CD14-positive monocyte (primary cell): ENCODE results near the gene KRTAP10-3. TPM values are rescaled to one million over a fixed set of nuclear protein-coding genes. Genes with fewer than 3 reads are reported as not detected.

Experiments
- DNase-seq, 3 donors: peaks; one replicate each; pipeline ENCODE4 v3.0.0-alpha.2; 2011 to 2022
- H2AFZ ChIP-seq: 2 replicates; pipeline ENCODE4 v1.6.0; 2012; ENCODE audit warnings: mild to moderate bottlenecking, low read depth, low read length, inconsistent platforms; ENCODE audit not compliant: insufficient read depth, poor library complexity, severe bottlenecking
- H3K27ac ChIP-seq, 2 donors: 1 replicate in 1 of 2; 2 replicates in 1 of 2; pipeline ENCODE4 v1.5.1; 2012 to 2013; ENCODE audit warnings: low read length in 2 of 2, control low read depth in 1 of 2, inconsistent platforms in 1 of 2, low read depth in 1 of 2, mild to moderate bottlenecking in 1 of 2
- H3K27me3 ChIP-seq, 2 donors: one replicate each; pipeline versions ENCODE4 v1.6.0 to v1.6.1; 2011 to 2013; ENCODE audit warnings: low read length in 2 of 2; ENCODE audit not compliant: control insufficient read depth in 2 of 2, insufficient read depth in 2 of 2
- H3K36me3 ChIP-seq, 2 donors: replicated peaks in 1 of 2; 1 replicate in 1 of 2; 2 replicates in 1 of 2; pipeline versions ENCODE4 v1.5.1 to v1.6.1; 2012 to 2013; ENCODE audit warnings: low read length in 2 of 2, control low read depth in 1 of 2, inconsistent platforms in 1 of 2, mild to moderate bottlenecking in 1 of 2; ENCODE audit not compliant: insufficient read depth in 2 of 2, control insufficient read depth in 1 of 2
- H3K4me1 ChIP-seq, 2 donors: 1 replicate in 1 of 2; 2 replicates in 1 of 2; pipeline versions ENCODE4 v1.5.1 to v1.6.1; 2012 to 2013; ENCODE audit warnings: low read length in 2 of 2, control low read depth in 1 of 2, inconsistent platforms in 1 of 2, mild to moderate bottlenecking in 1 of 2, moderate library complexity in 1 of 2; ENCODE audit not compliant: insufficient read depth in 2 of 2, control insufficient read depth in 1 of 2
- H3K4me2 ChIP-seq: replicated peaks from 2 replicates; pipeline ENCODE3; 2012; ENCODE audit warnings: low read length, moderate library complexity, mild to moderate bottlenecking; ENCODE audit not compliant: poor library complexity, severe bottlenecking; ENCODE audit errors: extremely low read depth
- H3K4me3 ChIP-seq, 3 experiments: fragments of 200-600 bp in 1 of 3; sonication (generic) in 1 of 3; replicated peaks in 1 of 3; 1 replicate in 2 of 3; 2 replicates in 1 of 3; pipeline ENCODE4 v1.5.1; 2011 to 2013; ENCODE audit warnings: low read length in 3 of 3, mild to moderate bottlenecking in 3 of 3, control low read depth in 2 of 3, low read depth in 2 of 3, inconsistent platforms in 1 of 3, moderate library complexity in 1 of 3
- H3K79me2 ChIP-seq: 2 replicates; pipeline ENCODE4 v1.6.0; 2012; ENCODE audit warnings: mild to moderate bottlenecking, control low read depth, inconsistent platforms, low read length, moderate library complexity; ENCODE audit not compliant: insufficient read depth
- H3K9ac ChIP-seq: 2 replicates; pipeline ENCODE4 v1.6.0; 2017; ENCODE audit warnings: low read length, mild to moderate bottlenecking; ENCODE audit not compliant: insufficient read depth, poor library complexity, severe bottlenecking
- H3K9me3 ChIP-seq, 2 donors: replicated peaks in 1 of 2; 1 replicate in 1 of 2; 2 replicates in 1 of 2; pipeline versions ENCODE4 v1.5.1 to v1.6.1; 2012 to 2013; ENCODE audit warnings: low read length in 2 of 2, control low read depth in 1 of 2; ENCODE audit not compliant: control insufficient read depth in 1 of 2, insufficient read depth in 1 of 2
- H4K20me1 ChIP-seq: 2 replicates; pipeline ENCODE4 v1.6.0; 2012; ENCODE audit warnings: mild to moderate bottlenecking, low read length, control low read depth, moderate library complexity; ENCODE audit not compliant: insufficient read depth
- H3K27ac Mint-ChIP-seq, 7 donors: one replicate each; pipeline ENCODE4 v1.8.0; 2020; ENCODE audit warnings: mild to moderate bottlenecking in 7 of 7, mixed read lengths in 7 of 7, moderate library complexity in 6 of 7, inconsistent platforms in 2 of 7
- H3K27me3 Mint-ChIP-seq, 3 donors: one replicate each; pipeline ENCODE4 v1.8.0; 2021 to 2022; ENCODE audit warnings: low read depth in 3 of 3, mild to moderate bottlenecking in 3 of 3, mixed read lengths in 3 of 3, moderate library complexity in 3 of 3, inconsistent platforms in 1 of 3
- H3K36me3 Mint-ChIP-seq, 2 donors: one replicate each; pipeline ENCODE4 v1.8.0; 2020; ENCODE audit warnings: mixed read lengths in 2 of 2, inconsistent platforms in 1 of 2, mild to moderate bottlenecking in 1 of 2
- H3K4me1 Mint-ChIP-seq: one replicate; pipeline ENCODE4 v1.8.0; 2020; ENCODE audit warnings: mild to moderate bottlenecking, mixed read lengths
- H3K4me3 Mint-ChIP-seq, 2 donors: one replicate each; pipeline ENCODE4 v1.8.0; 2020; ENCODE audit warnings: mild to moderate bottlenecking in 2 of 2, mixed read lengths in 2 of 2, moderate library complexity in 1 of 2
- H3K9me3 Mint-ChIP-seq, 7 donors: one replicate each; pipeline ENCODE4 v1.8.0; 2020 to 2022; ENCODE audit warnings: mixed read lengths in 7 of 7, mild to moderate bottlenecking in 6 of 7, moderate library complexity in 6 of 7, inconsistent platforms in 2 of 7
- WGBS: methylation state at CpG from one replicate; pipeline ENCODE4 v1.1.5; 2013; ENCODE audit warnings: missing lambda C conversion rate; ENCODE audit not compliant: insufficient coverage; 5-methylcytosine and 5-hydroxymethylcytosine counted together
- intact Hi-C, 2 donors: fragments of 100-400 bp; cut with micrococcal nuclease; formaldehyde crosslinking; loops; one replicate each; pipeline versions ENCODE4 v1.15.0 to v1.15.1; 2023
- polyA plus RNA-seq, 3 donors: library from polyadenylated mRNA; depleted of rRNA in 1 of 3; unstranded in 2 of 3; stranded (reverse) in 1 of 3; fragments of 300-500 nt in 2 of 3; fragments of >200 nt in 1 of 3; fragmentation: Illumina TruSeq in 2 of 3; gene quantifications; 1 replicate in 2 of 3; 2 replicates in 1 of 3; pipeline ENCODE4 v1.2.3, GENCODE V29; 2012 to 2021
- TF ChIP-seq, protein P1 (sequence below): fragments of 200-600 bp; IDR thresholded peaks from one replicate; pipeline ENCODE4 v1.8.0; 2022; ENCODE audit warnings: antibody characterized with exemption, mild to moderate bottlenecking

The KRTAP10-3 gene
- polyA plus RNA-seq, 3 donors: not detected

DNA sequence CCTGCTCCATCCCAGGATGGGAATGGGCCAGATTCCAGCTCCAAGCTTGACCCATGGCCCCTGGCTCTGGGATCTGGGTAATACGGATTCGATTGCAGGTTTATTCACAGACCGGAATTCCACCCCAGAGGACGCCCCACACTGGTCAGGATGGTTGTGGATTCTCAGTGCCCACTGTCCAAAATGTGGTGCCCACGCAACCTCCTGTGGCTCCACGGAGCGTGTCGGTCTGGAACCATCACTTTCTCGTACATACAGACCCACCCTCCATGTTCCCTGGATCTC, 50.2 kb downstream of the KRTAP10-3 start:
- Histone ChIP-seq H3K27me3 (peaks cover 0 to 3% of the 10 kb centered on the region in 2 donors), H3K9me3 (peaks cover 0 to 5% of the 10 kb centered on the region in 2 donors), H4K20me1 (no peaks in the 10 kb centered on the region), H3K79me2 (no peaks in the 10 kb centered on the region), H3K4me2 (no peak overlapping the region), H3K36me3 (no peaks in the 10 kb centered on the region), H2AFZ (no peak overlapping the region), H3K4me3 (no peak overlapping the region), H3K9ac (no peak overlapping the region), H3K27ac (no peak overlapping the region), H3K4me1 (peaks cover 9 to 23% of the 10 kb centered on the region in 2 donors)
- Mint-ChIP-seq H3K4me3 (no peak overlapping the region), H3K9me3 (peaks cover 0 to 8% (median 5%) of the 10 kb centered on the region in 7 donors), H3K27ac (no peak overlapping the region), H3K27me3 (peaks cover 4 to 20% (median 10%) of the 10 kb centered on the region in 3 donors), H3K36me3 (no peaks in the 10 kb centered on the region), H3K4me1 (peaks cover 6% of the 10 kb centered on the region)
- TF ChIP-seq, protein P1, sequence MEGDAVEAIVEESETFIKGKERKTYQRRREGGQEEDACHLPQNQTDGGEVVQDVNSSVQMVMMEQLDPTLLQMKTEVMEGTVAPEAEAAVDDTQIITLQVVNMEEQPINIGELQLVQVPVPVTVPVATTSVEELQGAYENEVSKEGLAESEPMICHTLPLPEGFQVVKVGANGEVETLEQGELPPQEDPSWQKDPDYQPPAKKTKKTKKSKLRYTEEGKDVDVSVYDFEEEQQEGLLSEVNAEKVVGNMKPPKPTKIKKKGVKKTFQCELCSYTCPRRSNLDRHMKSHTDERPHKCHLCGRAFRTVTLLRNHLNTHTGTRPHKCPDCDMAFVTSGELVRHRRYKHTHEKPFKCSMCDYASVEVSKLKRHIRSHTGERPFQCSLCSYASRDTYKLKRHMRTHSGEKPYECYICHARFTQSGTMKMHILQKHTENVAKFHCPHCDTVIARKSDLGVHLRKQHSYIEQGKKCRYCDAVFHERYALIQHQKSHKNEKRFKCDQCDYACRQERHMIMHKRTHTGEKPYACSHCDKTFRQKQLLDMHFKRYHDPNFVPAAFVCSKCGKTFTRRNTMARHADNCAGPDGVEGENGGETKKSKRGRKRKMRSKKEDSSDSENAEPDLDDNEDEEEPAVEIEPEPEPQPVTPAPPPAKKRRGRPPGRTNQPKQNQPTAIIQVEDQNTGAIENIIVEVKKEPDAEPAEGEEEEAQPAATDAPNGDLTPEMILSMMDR: no peak
- DNase-seq: no peak
- intact Hi-C loops: loop anchor here in 1 of 2 donors (5.0 kb wide), 1 partner anchor 284 kb away; no protein-coding TSS in a partner anchor
- WGBS: 85% methylated on average over 4 of the region's 9 CpGs

Other genes starting within 250 kb of the KRTAP10-3 start
- gene CFAP410, start 219.4 kb downstream of the KRTAP10-3 start, polyA plus RNA-seq: 10 to 100 TPM; 14.8 to 23.5 (median 17.3) TPM
- 10 to 100 TPM in 2 of 3 donors, 1 to 10 TPM in 1; 7.6 to 21.6 (median 12.2) TPM for gene TRPM2, start 205.2 kb downstream of the KRTAP10-3 start, polyA plus RNA-seq
- gene LRRC3, start 103.3 kb downstream of the KRTAP10-3 start, polyA plus RNA-seq: under 1 TPM; 0.30 to 0.59 (median 0.41) TPM
- not detected for gene KRTAP10-1, start 18.6 kb downstream of the KRTAP10-3 start, polyA plus RNA-seq
- gene KRTAP10-2, start 7.3 kb downstream of the KRTAP10-3 start, polyA plus RNA-seq: not detected
- not detected for gene KRTAP10-4, start 14.9 kb upstream of the KRTAP10-3 start, polyA plus RNA-seq
- gene KRTAP10-5, start 21.8 kb upstream of the KRTAP10-3 start, polyA plus RNA-seq: not detected
- gene KRTAP10-6, start 33.7 kb upstream of the KRTAP10-3 start, polyA plus RNA-seq: not detected
- not detected for gene KRTAP10-7, start 41.8 kb upstream of the KRTAP10-3 start, polyA plus RNA-seq
- not detected for gene KRTAP10-8, start 53.3 kb upstream of the KRTAP10-3 start, polyA plus RNA-seq
- gene KRTAP10-9, start 68.3 kb upstream of the KRTAP10-3 start, polyA plus RNA-seq: not detected
- not detected for gene KRTAP10-10, start 78.6 kb upstream of the KRTAP10-3 start, polyA plus RNA-seq
- gene KRTAP10-11, start 87.6 kb upstream of the KRTAP10-3 start, polyA plus RNA-seq: not detected
- not detected for gene KRTAP12-4, start 95.9 kb upstream of the KRTAP10-3 start, polyA plus RNA-seq
- not detected for gene KRTAP12-3, start 99.1 kb upstream of the KRTAP10-3 start, polyA plus RNA-seq
- gene KRTAP12-2, start 108.1 kb upstream of the KRTAP10-3 start, polyA plus RNA-seq: not detected
- not detected for gene KRTAP12-1, start 123.4 kb upstream of the KRTAP10-3 start, polyA plus RNA-seq
- gene KRTAP10-12, start 138.4 kb upstream of the KRTAP10-3 start, polyA plus RNA-seq: not detected
- gene TSPEAR, start 152.8 kb upstream of the KRTAP10-3 start, polyA plus RNA-seq: not detected
- 100 to 1,000 TPM in 1 of 3 donors, 10 to 100 TPM in 2; 22.5 to 123 (median 31.0) TPM for gene UBE2G2, start 243.0 kb upstream of the KRTAP10-3 start, polyA plus RNA-seq